ENCODE measurements around the gene FAM181A. TPM values are rescaled to one million over a fixed set of nuclear protein-coding genes. Genes with fewer than 3 reads are reported as not detected.
A peak's percentile ranks its signal among the peaks of the same experiment; 100 is the strongest.

The FAM181A gene
- total RNA-seq, 1 experiment from 2014 or later, result not detected

DNA sequence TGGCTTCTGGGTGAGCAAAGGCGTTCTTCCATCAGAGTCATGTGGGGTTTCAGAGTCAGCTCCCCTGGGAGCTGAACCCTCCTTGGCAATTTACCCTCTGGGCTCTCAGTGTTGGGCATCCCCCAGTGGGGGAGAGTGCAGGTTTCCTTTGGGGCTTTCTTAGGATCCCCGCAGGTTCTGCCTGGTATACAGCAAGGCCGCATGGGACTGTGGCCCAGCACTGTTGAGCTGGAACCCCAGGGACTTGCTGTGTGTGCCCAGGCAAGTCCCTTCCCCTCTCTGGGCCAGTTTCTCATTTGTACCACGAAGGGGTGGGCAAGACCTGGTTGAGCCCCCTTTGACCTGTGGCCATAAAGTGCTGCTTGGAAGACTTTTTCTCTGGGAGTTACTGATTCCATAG, 5.5 kb downstream of the FAM181A start:
- Histone ChIP-seq H3F3A (ENCODE audit: insufficient read depth, low read depth) (no peaks in the 10 kb centered on the region), H3K9me2 (ENCODE audit: insufficient read depth) (no peaks in the 10 kb centered on the region), H3K36me3 (ENCODE audit: low read depth) (no peaks in the 10 kb centered on the region), H3K4me1 (replicated peaks; ENCODE audit: insufficient read depth) (no peaks in the 10 kb centered on the region), H3K4me3 (no peak overlapping the region), H3K79me2 (ENCODE audit: low read depth) (no peaks in the 10 kb centered on the region), H3K27ac (no peak overlapping the region), H4K20me1 (ENCODE audit: insufficient read depth) (no peaks in the 10 kb centered on the region), H3K9me3 (ENCODE audit: insufficient read depth, low read depth) (no peaks in the 10 kb centered on the region), H3K4me2 (no peak overlapping the region), H3K27me3 (ENCODE audit: insufficient read depth, low read depth) (no peaks in the 10 kb centered on the region; the same call in 1 of the 2 replicates), H2AFZ (no peak overlapping the region)
- no peak for TF ChIP-seq EZH2 (IDR thresholded peaks at IDR 0.05; ENCODE audit: low read depth)
- TF ChIP-seq, protein P1, sequence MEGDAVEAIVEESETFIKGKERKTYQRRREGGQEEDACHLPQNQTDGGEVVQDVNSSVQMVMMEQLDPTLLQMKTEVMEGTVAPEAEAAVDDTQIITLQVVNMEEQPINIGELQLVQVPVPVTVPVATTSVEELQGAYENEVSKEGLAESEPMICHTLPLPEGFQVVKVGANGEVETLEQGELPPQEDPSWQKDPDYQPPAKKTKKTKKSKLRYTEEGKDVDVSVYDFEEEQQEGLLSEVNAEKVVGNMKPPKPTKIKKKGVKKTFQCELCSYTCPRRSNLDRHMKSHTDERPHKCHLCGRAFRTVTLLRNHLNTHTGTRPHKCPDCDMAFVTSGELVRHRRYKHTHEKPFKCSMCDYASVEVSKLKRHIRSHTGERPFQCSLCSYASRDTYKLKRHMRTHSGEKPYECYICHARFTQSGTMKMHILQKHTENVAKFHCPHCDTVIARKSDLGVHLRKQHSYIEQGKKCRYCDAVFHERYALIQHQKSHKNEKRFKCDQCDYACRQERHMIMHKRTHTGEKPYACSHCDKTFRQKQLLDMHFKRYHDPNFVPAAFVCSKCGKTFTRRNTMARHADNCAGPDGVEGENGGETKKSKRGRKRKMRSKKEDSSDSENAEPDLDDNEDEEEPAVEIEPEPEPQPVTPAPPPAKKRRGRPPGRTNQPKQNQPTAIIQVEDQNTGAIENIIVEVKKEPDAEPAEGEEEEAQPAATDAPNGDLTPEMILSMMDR (conservative IDR thresholded peaks at IDR 0.05), result no peak
- intact Hi-C loops (cut with micrococcal nuclease; ENCODE audit: unreplicated experiment), result no loop called here
- ChIA-PET CTCF (no interaction called here), POLR2A (ENCODE audit: unreplicated experiment) (no interaction called here)
- DNase-seq, result no peak
- no TSS peak for BruUV-seq (replicated peaks)

DNA sequence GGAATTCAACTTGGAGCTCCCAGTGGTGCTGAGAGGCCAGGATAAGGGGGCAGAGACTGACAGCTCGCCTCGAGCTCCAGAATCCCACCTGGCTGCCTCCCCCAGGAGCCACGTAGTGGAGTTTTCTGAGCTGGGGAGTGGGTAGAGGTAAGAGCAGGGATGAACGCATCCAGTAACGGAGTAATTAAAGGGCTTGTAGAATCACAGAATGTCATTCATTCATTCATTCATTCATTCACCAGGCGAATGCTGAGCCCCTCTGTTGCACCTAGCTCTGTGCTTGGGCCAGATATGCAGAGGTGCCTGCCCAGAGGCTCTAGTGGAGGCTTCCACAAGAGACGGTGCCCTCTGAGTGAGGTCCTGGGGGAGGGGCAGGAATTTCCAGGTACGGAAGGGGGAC, 8.1 kb downstream of the FAM181A start:
- TF ChIP-seq EZH2 (IDR thresholded peaks at IDR 0.05; ENCODE audit: low read depth), result no peak
- TF ChIP-seq, protein P1 (conservative IDR thresholded peaks at IDR 0.05), result no peak
- Histone ChIP-seq H3K36me3 (ENCODE audit: low read depth) (no peaks in the 10 kb centered on the region), H3K4me2 (no peak overlapping the region), H2AFZ (no peak overlapping the region), H3K79me2 (ENCODE audit: low read depth) (no peaks in the 10 kb centered on the region), H3K9me2 (ENCODE audit: insufficient read depth) (no peaks in the 10 kb centered on the region), H3K27me3 (ENCODE audit: insufficient read depth, low read depth) (no peaks in the 10 kb centered on the region; the same call in 1 of the 2 replicates), H4K20me1 (ENCODE audit: insufficient read depth) (no peaks in the 10 kb centered on the region), H3K4me1 (replicated peaks; ENCODE audit: insufficient read depth) (peaks cover 4% of the 10 kb centered on the region; the same call in 1 of the 2 replicates), H3K4me3 (no peak overlapping the region), H3K9me3 (ENCODE audit: insufficient read depth, low read depth) (no peaks in the 10 kb centered on the region), H3K27ac (no peak overlapping the region), H3F3A (ENCODE audit: insufficient read depth, low read depth) (no peaks in the 10 kb centered on the region)
- intact Hi-C loops (cut with micrococcal nuclease; ENCODE audit: unreplicated experiment), result no loop called here
- ChIA-PET CTCF (no interaction called here), POLR2A (ENCODE audit: unreplicated experiment) (no interaction called here)
- no TSS peak for BruUV-seq (replicated peaks)
- DNase-seq, result no peak

DNA sequence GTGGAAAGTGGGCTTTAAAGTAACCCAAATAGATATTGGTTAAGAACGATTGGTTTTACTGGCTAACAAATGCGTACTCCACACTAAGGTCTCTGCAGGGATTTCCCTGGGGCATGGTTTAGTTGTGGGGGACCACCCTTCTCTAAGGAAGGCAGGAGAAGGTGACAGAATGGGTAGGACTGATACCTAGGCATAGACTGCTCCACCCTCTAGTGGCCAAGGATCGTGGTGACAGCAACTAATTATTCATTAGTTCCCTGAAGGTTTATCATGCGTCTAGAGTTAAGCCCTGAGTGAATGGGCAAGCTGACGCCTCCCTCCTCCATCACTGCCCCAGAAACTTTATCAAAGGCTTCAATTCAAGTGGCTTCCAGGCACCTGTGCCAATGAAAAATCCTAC, 9.1 kb downstream of the FAM181A start:
- Histone ChIP-seq H3K9me3 (ENCODE audit: insufficient read depth, low read depth) (no peaks in the 10 kb centered on the region), H3K4me3 (no peak overlapping the region), H3K36me3 (ENCODE audit: low read depth) (no peaks in the 10 kb centered on the region), H3K79me2 (ENCODE audit: low read depth) (no peaks in the 10 kb centered on the region), H3K4me1 (replicated peaks; ENCODE audit: insufficient read depth) (peaks cover 15% of the 10 kb centered on the region), H3K27me3 (ENCODE audit: insufficient read depth, low read depth) (no peaks in the 10 kb centered on the region; the same call in 1 of the 2 replicates), H2AFZ (no peak overlapping the region), H3K4me2 (no peak overlapping the region), H4K20me1 (ENCODE audit: insufficient read depth) (no peaks in the 10 kb centered on the region), H3K27ac (no peak overlapping the region), H3K9me2 (ENCODE audit: insufficient read depth) (no peaks in the 10 kb centered on the region), H3F3A (ENCODE audit: insufficient read depth, low read depth) (peaks cover 7% of the 10 kb centered on the region; the same call in 1 of the 2 replicates)
- TF ChIP-seq EZH2 (IDR thresholded peaks at IDR 0.05; ENCODE audit: low read depth), result no peak
- TF ChIP-seq, protein P1 (conservative IDR thresholded peaks at IDR 0.05), result peak; percentile 70
- CTCF ChIA-PET, result no interaction called here
- peak in 1 of 2 experiments; percentile 39 for DNase-seq
- intact Hi-C loops (cut with micrococcal nuclease; ENCODE audit: unreplicated experiment), result no loop called here
- BruUV-seq (replicated peaks), result no TSS peak
- POLR2A ChIA-PET (ENCODE audit: unreplicated experiment), result no interaction called here
